Smooth muscle cell of the brain vasculature (primary cell): ENCODE results near the gene PDIA3.
"Not testable (repeated sequence)": the region's sequence is repeated elsewhere in the genome, so short reads cannot be mapped to it uniquely, and the experiment has no call there.

Experiments
- DNase-seq: peaks from one replicate; pipeline ENCODE4 v3.0.0-alpha.2; 2012; ENCODE audit warnings: low read depth, low spot score

The PDIA3 gene

DNA sequence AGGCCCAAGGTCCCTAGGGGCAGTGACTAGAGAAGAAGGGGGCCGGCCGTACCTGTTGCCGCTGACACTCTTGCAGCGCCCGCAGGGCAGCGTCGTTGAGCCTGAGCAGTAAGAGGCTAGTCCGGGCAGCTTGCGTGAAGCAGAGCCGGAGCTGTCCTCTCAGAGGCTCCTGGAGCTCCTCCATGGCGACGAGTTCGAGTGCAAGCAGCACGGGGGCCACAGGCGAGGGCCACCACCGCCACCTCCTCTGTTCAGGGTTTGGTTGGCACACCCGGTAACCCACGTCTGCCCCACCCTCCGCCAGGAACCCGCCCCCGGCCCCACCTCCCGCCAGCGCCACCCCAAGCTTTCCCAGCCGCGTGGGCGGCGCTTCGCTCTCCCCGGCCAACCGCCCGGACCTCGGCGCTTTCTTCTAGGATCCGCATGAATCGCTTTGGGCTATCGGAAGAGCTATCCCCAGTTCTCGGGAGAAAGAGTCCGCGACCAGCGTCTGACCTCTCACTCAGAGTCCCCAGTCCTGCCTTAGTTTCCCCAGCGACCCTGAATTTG is 30.6 kb downstream of the PDIA3 start, which contains the start of gene ELL3:
TSS of gene ELL3 (minus strand) at position 249 of the 549 bp plus-strand sequence. CDS start at position 184, 65 bp downstream.
- DNase-seq = no peak

- no peak for DNase-seq
Measured at GRCh38 chr15:43777267-43777914, 31.2 kb downstream of the PDIA3 start.

DNA sequence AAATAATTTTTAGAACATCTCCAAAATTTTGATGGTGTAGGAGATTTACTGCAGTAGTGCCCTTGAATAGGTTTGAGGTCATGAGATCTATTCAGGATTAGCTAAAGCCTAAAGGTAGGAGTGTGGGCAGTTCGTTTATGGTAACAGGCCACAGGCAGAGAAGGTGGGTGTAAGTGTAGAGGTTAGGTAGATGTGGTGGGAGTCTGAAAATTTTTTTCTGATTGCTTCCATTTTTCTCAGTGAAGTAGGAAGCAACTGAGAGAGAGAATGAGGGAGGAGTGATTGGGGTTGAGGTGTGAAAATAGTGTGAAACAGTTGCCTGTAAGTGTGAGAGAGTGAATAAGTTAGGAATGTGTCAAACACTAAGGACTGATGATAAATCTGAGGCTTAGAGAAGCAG is 32.8 kb downstream of the PDIA3 start:
- no peak for DNase-seq

- DNase-seq = no peak
Measured at GRCh38 chr15:43789409-43789808, 43.2 kb downstream of the PDIA3 start.

DNA sequence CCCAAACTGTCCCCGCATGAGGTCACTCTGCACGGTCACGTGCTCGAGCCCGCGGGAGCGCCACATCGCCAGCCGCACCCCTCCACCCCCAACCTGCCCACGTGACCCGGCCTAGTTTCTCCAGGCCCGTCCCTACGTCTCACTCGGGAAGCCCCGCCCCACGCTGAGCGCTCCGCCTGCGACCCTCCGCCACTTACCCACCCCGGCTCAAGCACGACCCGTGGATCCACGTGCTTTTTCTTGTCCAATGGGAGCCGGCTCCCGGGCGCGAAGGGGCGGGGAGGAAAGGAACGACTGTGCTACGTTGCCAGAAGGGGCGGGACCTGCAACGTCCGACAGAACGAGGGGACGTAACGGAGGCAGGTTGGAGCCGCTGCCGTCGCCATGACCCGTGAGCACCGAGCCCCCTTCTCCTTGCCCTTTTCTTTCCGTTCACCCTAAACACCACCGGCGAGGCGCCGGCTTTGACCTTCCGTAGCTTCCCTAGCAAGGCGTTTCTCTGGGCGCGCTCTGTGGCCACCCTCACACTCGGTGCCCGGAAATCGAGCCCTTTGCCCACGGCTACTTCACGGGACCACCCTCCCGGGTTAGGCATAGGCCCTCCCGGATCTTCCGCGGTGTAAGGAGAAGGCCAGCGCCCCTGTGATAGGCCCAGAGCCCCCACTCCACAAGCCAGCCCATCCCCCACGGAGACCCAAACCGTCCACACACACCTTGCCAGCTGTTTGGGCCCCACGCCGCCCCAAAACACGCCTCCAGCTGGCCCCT is 45.9 kb downstream of the PDIA3 start, which contains the start of gene SERF2:
TSS of gene SERF2 (plus strand) at position 328 of the 768 bp plus-strand sequence. CDS start at position 385, 57 bp downstream.
- DNase-seq = peak; percentile 100

GRCh38 chr15:43792761-43793476 is 46.7 kb downstream of the PDIA3 start:
- no peak for DNase-seq

DNA sequence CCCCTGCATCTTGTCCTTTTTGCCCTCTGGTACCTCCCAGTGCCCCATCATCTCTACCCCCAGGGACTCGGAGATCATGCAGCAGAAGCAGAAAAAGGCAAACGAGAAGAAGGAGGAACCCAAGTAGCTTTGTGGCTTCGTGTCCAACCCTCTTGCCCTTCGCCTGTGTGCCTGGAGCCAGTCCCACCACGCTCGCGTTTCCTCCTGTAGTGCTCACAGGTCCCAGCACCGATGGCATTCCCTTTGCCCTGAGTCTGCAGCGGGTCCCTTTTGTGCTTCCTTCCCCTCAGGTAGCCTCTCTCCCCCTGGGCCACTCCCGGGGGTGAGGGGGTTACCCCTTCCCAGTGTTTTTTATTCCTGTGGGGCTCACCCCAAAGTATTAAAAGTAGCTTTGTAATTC is 47.4 kb downstream of the PDIA3 start:
- no peak for DNase-seq

GRCh38 chr15:43794269-43795037 is 48.2 kb downstream of the PDIA3 start:
- no peak for DNase-seq

- no peak for DNase-seq
Measured at GRCh38 chr15:43795197-43795596, 49.0 kb downstream of the PDIA3 start.

DNA sequence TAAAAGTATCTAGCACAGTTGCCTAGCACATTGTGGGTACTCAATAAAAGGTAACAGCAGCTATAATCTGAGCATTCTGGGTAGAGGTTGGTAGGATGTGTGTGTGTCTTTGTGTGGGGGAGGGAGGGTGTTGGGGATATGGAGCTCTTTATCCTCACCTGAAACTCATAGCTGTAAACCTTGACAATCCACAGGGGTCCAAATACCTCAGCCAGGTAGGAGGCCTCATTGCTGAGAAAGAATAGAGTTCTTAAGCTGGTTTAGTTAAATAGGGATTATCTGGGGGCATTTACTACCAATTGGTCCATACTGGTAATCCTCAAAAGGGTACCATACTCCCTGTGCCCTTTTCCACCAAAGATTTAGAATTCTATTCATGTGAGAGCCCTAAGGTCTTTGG is 49.8 kb downstream of the PDIA3 start:
- no peak for DNase-seq

DNA sequence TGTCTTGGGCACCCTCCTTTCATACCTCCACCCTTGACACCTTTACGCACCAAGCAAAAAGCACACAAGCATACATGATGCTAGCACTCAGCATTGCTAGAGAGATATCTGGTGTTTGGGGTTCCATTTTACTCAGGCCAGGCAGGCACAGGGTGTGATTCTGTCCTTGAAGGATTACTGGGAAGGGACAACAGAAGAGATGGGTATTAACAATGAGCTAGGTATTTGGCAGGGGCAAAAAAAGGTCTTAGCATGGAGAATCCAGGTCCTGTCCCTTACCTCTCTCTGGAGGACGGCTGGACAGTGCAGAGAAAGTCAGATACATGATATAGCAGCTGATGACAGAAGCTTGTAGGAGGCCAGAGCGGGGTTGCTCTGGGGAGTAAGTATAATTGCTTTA is 50.3 kb downstream of the PDIA3 start:
- DNase-seq = no peak

GRCh38 chr15:43799209-43799944 is 53.1 kb downstream of the PDIA3 start:
- no peak for DNase-seq

GRCh38 chr15:43799945-43800285 is 53.7 kb downstream of the PDIA3 start, which contains the start of gene SERINC4:
SERINC4 (minus strand) TSS chr15:43800220; CDS start chr15:43799986, 234 bp downstream.
- no peak for DNase-seq

GRCh38 chr15:43800286-43801141 is 54.3 kb downstream of the PDIA3 start, which contains the start of gene HYPK:
HYPK (plus strand) TSS chr15:43800599; CDS start chr15:43800623, 24 bp downstream.
- DNase-seq = peak; percentile 69

GRCh38 chr15:43802676-43803075 is 56.4 kb downstream of the PDIA3 start:
- not testable (repeated sequence) for DNase-seq

- DNase-seq = no peak
Measured at GRCh38 chr15:43808435-43808950, 62.3 kb downstream of the PDIA3 start.

DNA sequence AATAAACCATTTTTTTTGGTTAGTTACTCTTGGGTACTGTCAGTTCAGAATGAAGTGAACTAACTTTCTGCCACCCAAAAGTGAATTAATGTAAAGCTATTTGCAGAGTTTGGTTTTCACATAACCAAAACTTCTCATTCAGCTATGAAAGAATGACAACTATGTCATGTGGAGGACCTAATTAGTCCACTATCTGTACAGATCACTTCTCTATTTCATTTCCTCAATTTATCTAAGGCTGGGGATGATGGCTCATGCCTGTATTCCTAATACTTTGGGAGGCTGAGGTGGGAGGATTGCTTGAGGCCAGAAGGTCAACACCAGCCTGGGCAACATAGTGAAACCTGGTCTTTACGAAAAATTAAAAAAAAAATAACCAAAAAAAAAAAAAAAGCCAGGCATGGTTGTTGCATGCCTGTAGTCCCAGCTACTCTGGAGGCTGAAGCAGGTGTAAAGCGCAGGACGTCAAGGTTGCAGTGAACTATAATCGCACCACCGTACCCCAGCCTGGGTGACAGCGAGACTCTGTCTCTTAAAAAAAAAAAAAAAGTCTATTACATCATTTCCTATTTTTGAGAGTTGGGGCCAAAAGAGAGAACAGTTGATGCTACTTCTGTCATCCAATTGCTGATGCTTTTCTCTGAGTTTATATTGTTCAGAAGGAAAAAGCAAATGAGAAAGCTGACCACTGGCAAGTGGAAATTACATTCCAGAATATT is 62.9 kb downstream of the PDIA3 start:
- DNase-seq = no peak

DNA sequence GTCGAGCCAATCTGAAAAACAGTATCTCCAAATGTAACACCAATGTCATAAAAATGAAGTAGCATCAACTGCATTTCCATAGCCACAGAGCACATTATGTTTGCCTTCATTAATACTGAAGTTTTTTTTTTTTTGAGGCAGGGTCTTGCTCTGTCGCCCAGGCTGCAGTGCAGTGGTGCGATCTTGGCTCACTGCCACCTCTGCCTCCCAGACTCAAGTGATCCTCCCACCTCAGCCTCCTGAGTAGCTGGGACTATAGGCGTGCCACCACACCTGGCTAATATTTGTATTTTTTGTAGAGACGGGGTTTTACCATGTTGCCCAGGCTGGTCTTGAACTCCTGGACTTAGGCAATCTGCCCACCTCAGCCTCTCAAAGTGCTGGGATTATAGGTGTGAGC is 68.8 kb downstream of the PDIA3 start:
- DNase-seq = not testable (repeated sequence)

DNA sequence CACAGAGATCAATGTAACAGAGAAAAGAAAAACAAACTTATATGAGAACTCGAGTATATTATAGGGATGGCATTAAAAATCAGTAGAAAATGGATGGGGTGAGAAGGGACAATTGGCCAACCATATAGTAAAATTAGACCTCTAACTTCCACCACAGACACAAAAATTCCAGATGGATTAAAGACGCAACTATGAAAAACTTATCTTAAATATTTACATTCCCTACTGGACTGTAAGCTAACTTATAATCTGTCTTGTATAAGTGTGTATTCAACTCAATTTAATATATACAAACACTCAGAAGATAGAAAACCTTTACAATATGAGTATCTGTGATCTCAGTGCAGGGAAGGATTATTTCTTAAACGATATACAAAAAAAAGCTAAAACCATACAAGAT is 75.3 kb downstream of the PDIA3 start:
- DNase-seq = no peak
